Measurements from ENCODE around the gene TRHDE.

DNA sequence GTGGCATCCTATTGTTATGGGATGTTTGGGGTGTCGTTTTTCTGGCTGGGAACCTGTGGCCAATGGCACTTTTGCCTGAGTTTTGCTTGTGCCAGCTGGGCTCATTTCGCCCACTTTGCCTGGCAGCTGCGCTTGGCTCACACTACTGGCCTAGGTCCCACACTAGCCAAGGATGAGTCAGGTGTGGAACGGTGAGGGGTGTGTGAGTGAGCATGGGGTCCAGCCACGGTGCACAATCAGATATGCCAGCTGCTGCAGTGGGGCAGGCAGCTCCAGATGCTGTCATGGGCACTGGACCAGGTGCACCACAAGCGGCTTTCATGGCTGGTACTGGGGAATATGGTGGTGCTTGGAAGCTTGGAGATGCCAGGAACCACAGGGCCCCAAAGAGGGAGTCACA is 21.5 kb downstream of the TRHDE start:
- TF ChIP-seq KLF16 (IDR thresholded peaks at IDR 0.05) (no peak), CREM (IDR thresholded peaks at IDR 0.05; ENCODE audit: low read depth) (no peak), EZH2 (IDR thresholded peaks at IDR 0.05; ENCODE audit: borderline replicate concordance, low read depth, low read length) (no peak), YY1 (IDR thresholded peaks at IDR 0.05; ENCODE audit: borderline replicate concordance in 1 of 3, control insufficient read depth in 1 of 3, extremely low read depth in 1 of 3, insufficient read depth in 3 of 3, insufficient read length in 1 of 3, insufficient replicate concordance in 2 of 3, low read depth in 1 of 3, low read length in 2 of 3) (no peak), GABPB2 (CRISPR knock-in tag; conservative IDR thresholded peaks at IDR 0.05) (no peak)
- TF ChIP-seq, protein P1, sequence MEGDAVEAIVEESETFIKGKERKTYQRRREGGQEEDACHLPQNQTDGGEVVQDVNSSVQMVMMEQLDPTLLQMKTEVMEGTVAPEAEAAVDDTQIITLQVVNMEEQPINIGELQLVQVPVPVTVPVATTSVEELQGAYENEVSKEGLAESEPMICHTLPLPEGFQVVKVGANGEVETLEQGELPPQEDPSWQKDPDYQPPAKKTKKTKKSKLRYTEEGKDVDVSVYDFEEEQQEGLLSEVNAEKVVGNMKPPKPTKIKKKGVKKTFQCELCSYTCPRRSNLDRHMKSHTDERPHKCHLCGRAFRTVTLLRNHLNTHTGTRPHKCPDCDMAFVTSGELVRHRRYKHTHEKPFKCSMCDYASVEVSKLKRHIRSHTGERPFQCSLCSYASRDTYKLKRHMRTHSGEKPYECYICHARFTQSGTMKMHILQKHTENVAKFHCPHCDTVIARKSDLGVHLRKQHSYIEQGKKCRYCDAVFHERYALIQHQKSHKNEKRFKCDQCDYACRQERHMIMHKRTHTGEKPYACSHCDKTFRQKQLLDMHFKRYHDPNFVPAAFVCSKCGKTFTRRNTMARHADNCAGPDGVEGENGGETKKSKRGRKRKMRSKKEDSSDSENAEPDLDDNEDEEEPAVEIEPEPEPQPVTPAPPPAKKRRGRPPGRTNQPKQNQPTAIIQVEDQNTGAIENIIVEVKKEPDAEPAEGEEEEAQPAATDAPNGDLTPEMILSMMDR (IDR thresholded peaks at IDR 0.05 in 2 of 3, conservative IDR thresholded peaks at IDR 0.05 in 1 of 3; ENCODE audit: insufficient read depth in 2 of 3, low read depth in 1 of 3, low read length in 3 of 3) = no peak
